Erythroblast (primary cell): Measurements from ENCODE around the gene ARFGAP2.

Experiments used
- GATA1 ChIP-seq: IDR thresholded peaks from 2 replicates; pipeline ENCODE4 v1.6.1; 2011; ENCODE audit warnings: low read depth, mild to moderate bottlenecking, control low read depth, low read length, moderate library complexity
- POLR2A ChIP-seq: IDR thresholded peaks from 2 replicates; pipeline ENCODE4 v1.6.1; 2011; ENCODE audit warnings: mild to moderate bottlenecking, low read length

DNA sequence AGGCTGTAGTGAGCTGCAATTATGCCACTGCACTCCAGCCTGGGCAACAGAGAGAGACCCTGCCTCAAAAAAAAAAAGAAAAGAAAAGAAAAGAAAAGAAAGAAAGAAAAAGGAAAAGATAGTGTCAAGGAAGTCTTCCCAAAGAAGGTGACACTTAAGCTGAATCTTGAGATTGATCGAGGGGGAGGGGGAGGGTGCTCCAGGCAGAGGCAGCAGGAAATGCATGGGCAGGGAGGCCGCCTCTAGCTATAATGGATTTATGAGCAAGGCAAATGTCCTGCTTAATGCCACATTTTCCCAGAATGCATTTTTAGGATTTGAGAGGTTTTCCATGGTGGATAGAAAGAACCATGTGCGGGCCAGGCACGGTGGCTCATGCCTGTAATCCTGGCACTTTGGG, 24.3 kb upstream of the ARFGAP2 start:
- TF ChIP-seq POLR2A (no peak), GATA1 (no peak)
